Activated CD8-positive, alpha-beta memory T cell treated with anti-CD3 and anti-CD28 coated beads, Interleukin-2, amount 10 ng/mL, durations not matched to agents 7 days and 5 days (primary cell): ENCODE results near the gene DCTPP1. TPM values are rescaled to one million over a fixed set of nuclear protein-coding genes. Genes with fewer than 3 reads are reported as not detected.

Experiments used
- ATAC-seq: fragments of 150-1000 bp; cut with Tn5 transposase; one replicate; pipeline ENCODE4 v1.10.0; 2021; ENCODE audit warnings: moderate library complexity
- CTCF ChIA-PET: fragments of 350-600 bp; sonication (Branson Sonifier 250); formaldehyde crosslinking; loops from one replicate; lab custom pipeline; 2021; ENCODE audit warnings: antibody characterized with exemption; lab: Charles Lee
- DNase-seq: peaks from one replicate; pipeline ENCODE4 v3.0.0-alpha.2; 2020
- H3K27ac Mint-ChIP-seq: one replicate; pipeline ENCODE4 v1.8.0; 2021; ENCODE audit warnings: mild to moderate bottlenecking, mixed read lengths
- H3K27me3 Mint-ChIP-seq: one replicate; pipeline ENCODE4 v1.8.0; 2021; ENCODE audit warnings: mixed read lengths
- H3K36me3 Mint-ChIP-seq: one replicate; pipeline ENCODE4 v1.8.0; 2021; ENCODE audit warnings: mild to moderate bottlenecking, mixed read lengths
- H3K4me1 Mint-ChIP-seq: one replicate; pipeline ENCODE4 v1.8.0; 2021; ENCODE audit warnings: mixed read lengths
- H3K4me3 Mint-ChIP-seq: one replicate; pipeline ENCODE4 v1.8.0; 2021; ENCODE audit warnings: mild to moderate bottlenecking, moderate library complexity, mixed read lengths
- H3K9me3 Mint-ChIP-seq: one replicate; pipeline ENCODE4 v1.8.0; 2022; ENCODE audit warnings: low read depth, mixed read lengths
- total RNA-seq, 2 experiments: library from RNA; stranded (reverse); gene quantifications; one replicate each; pipeline ENCODE4 v1.2.3, GENCODE V29; 2021

The DCTPP1 gene
- total RNA-seq, 2 experiments from 2014 or later, result 72.0 to 108 TPM

- Mint-ChIP-seq H3K4me1 (peaks cover 31% of the 10 kb centered on the region), H3K27me3 (no peaks in the 10 kb centered on the region), H3K4me3 (peak overlapping the region; percentile 64), H3K27ac (peak overlapping the region; percentile 48), H3K9me3 (no peaks in the 10 kb centered on the region), H3K36me3 (peaks cover 24% of the 10 kb centered on the region)
- ATAC-seq (peak; percentile 91), DNase-seq (peak; percentile 93)
- CTCF ChIA-PET, result interaction anchor here (0.6 to 3.8 kb wide), 22 partner anchors 8 to 326 kb away, joined by 3 to 33 read pairs (median 5); partner anchors contain the start of genes DCTPP1, PRR14, SEPTIN1 and TBC1D10B
These were observed 12.1 kb downstream of the DCTPP1 start for GRCh38 chr16:30417529-30418349.

- ATAC-seq (no peak), DNase-seq (no peak)
- Mint-ChIP-seq H3K4me1 (peaks cover 36% of the 10 kb centered on the region), H3K27me3 (no peaks in the 10 kb centered on the region), H3K36me3 (peaks cover 24% of the 10 kb centered on the region), H3K27ac (peak overlapping the region; percentile 14), H3K4me3 (peak overlapping the region; percentile 46), H3K9me3 (no peaks in the 10 kb centered on the region)
- CTCF ChIA-PET, result interaction anchor here (0.7 to 3.8 kb wide), 19 partner anchors 7 to 325 kb away, joined by 3 to 33 read pairs (median 5); partner anchors contain the start of genes DCTPP1, PRR14, SEPTIN1 and TBC1D10B
These were observed 13.0 kb downstream of the DCTPP1 start for GRCh38 chr16:30416624-30417528.

- CTCF ChIA-PET, result interaction anchor here (0.8 to 1.7 kb wide), 5 partner anchors 8 to 213 kb away, joined by 3 to 6 read pairs (median 3); partner anchors contain the start of genes DCTPP1 and ZNF771
- ATAC-seq, result no peak
- Mint-ChIP-seq H3K27ac (no peak overlapping the region), H3K36me3 (peaks cover 20% of the 10 kb centered on the region), H3K9me3 (no peaks in the 10 kb centered on the region), H3K4me1 (peaks cover 35% of the 10 kb centered on the region), H3K4me3 (no peak overlapping the region), H3K27me3 (no peaks in the 10 kb centered on the region)
- DNase-seq, result no peak
These were observed 13.7 kb downstream of the DCTPP1 start for GRCh38 chr16:30416047-30416603.

- no peak overlapping the region for H3K4me3 Mint-ChIP-seq
- no peaks in the 10 kb centered on the region for H3K9me3 Mint-ChIP-seq
- no peak overlapping the region for H3K27ac Mint-ChIP-seq
- no peaks in the 10 kb centered on the region for H3K27me3 Mint-ChIP-seq
- peaks cover 41% of the 10 kb centered on the region for H3K4me1 Mint-ChIP-seq
- no peak for ATAC-seq
- DNase-seq, result no peak
- H3K36me3 Mint-ChIP-seq, result peaks cover 16% of the 10 kb centered on the region
- CTCF ChIA-PET, result interaction anchor here (0.9 to 1.1 kb wide), 2 partner anchors 16 to 19 kb away, joined by 3 read pairs; partner anchors contain the start of gene DCTPP1
These were observed 15.7 kb downstream of the DCTPP1 start for GRCh38 chr16:30414159-30414558.

GRCh38 chr16:30413112-30413806 is 16.6 kb downstream of the DCTPP1 start:
- peaks cover 43% of the 10 kb centered on the region for H3K4me1 Mint-ChIP-seq
- CTCF ChIA-PET, result interaction anchor here (1.1 kb wide), 1 partner anchor 17 kb away, joined by 3 read pairs; the partner anchor contains the start of gene DCTPP1
- no peaks in the 10 kb centered on the region for H3K27me3 Mint-ChIP-seq
- H3K27ac Mint-ChIP-seq, result no peak overlapping the region
- no peak overlapping the region for H3K4me3 Mint-ChIP-seq
- ATAC-seq, result no peak
- DNase-seq, result no peak
- H3K36me3 Mint-ChIP-seq, result peaks cover 14% of the 10 kb centered on the region
- no peaks in the 10 kb centered on the region for H3K9me3 Mint-ChIP-seq

- DNase-seq (peak; percentile 94), ATAC-seq (peak; percentile 60)
- no peaks in the 10 kb centered on the region for H3K9me3 Mint-ChIP-seq
- H3K27me3 Mint-ChIP-seq, result no peaks in the 10 kb centered on the region
- peaks cover 12% of the 10 kb centered on the region for H3K36me3 Mint-ChIP-seq
- peak overlapping the region; percentile 5 for H3K4me3 Mint-ChIP-seq
- H3K27ac Mint-ChIP-seq, result peak overlapping the region; percentile 54
- H3K4me1 Mint-ChIP-seq, result peaks cover 37% of the 10 kb centered on the region
- CTCF ChIA-PET, result interaction anchor here (0.6 to 8.1 kb wide), 37 partner anchors 10 to 377 kb away, joined by 3 to 73 read pairs (median 6); partner anchors contain the start of genes CD2BP2, CORO1A, DCTPP1 and GDPD3
These were observed 20.4 kb downstream of the DCTPP1 start for GRCh38 chr16:30409125-30410060.

GRCh38 chr16:30407804-30408534 is 21.9 kb downstream of the DCTPP1 start:
- Mint-ChIP-seq H3K4me1 (peaks cover 32% of the 10 kb centered on the region), H3K9me3 (no peaks in the 10 kb centered on the region), H3K36me3 (peaks cover 6% of the 10 kb centered on the region), H3K4me3 (peak overlapping the region; percentile 79), H3K27ac (peak overlapping the region; percentile 38), H3K27me3 (peaks cover 6% of the 10 kb centered on the region)
- CTCF ChIA-PET, result interaction anchor here (0.6 to 8.1 kb wide), 19 partner anchors 9 to 316 kb away, joined by 3 to 73 read pairs (median 9); partner anchors contain the start of genes DCTPP1, SEPTIN1, TBC1D10B and TBX6
- ATAC-seq, result no peak
- DNase-seq, result no peak

GRCh38 chr16:30407102-30407803 is 22.6 kb downstream of the DCTPP1 start, which contains the start of gene ZNF771:
Gene ZNF771 (plus strand): TSS chr16:30407606. CDS start chr16:30408054, 448 bp downstream.
- peak; percentile 94 for DNase-seq
- peak within 1 kb of the TSS; percentile 82 for H3K27ac Mint-ChIP-seq
- H3K4me1 Mint-ChIP-seq, result peaks cover 31% of the 10 kb centered on the region
- H3K36me3 Mint-ChIP-seq, result peaks cover 6% of the 10 kb centered on the region
- ATAC-seq, result peak; percentile 92
- no peaks in the 10 kb centered on the region for H3K9me3 Mint-ChIP-seq
- peaks cover 10% of the 10 kb centered on the region for H3K27me3 Mint-ChIP-seq
- H3K4me3 Mint-ChIP-seq, result peak within 1 kb of the TSS; percentile 79
- CTCF ChIA-PET, result interaction anchor here (1.0 to 8.1 kb wide), 20 partner anchors 9 to 342 kb away, joined by 3 to 73 read pairs (median 4); partner anchors contain the start of genes ALDOA, DCTPP1, SEPTIN1 and TBC1D10B

GRCh38 chr16:30406795-30407101 is 23.1 kb downstream of the DCTPP1 start:
- Mint-ChIP-seq H3K9me3 (no peaks in the 10 kb centered on the region), H3K27ac (peak overlapping the region; percentile 82), H3K27me3 (peaks cover 11% of the 10 kb centered on the region), H3K36me3 (peaks cover 2% of the 10 kb centered on the region), H3K4me1 (peaks cover 27% of the 10 kb centered on the region), H3K4me3 (peak overlapping the region; percentile 79)
- ATAC-seq, result no peak
- DNase-seq, result no peak
- CTCF ChIA-PET, result interaction anchor here (1.1 to 8.1 kb wide), 16 partner anchors 9 to 341 kb away, joined by 3 to 73 read pairs (median 10); partner anchors contain the start of genes ALDOA, DCTPP1, SEPTIN1 and TBC1D10B

- H3K27ac Mint-ChIP-seq, result no peak overlapping the region
- ATAC-seq, result no peak
- CTCF ChIA-PET, result interaction anchor here (8.2 kb wide), 1 partner anchor 7 kb away, joined by 73 read pairs; the partner anchor contains the start of gene ZNF771
- no peak for DNase-seq
- H3K9me3 Mint-ChIP-seq, result no peaks in the 10 kb centered on the region
- peak overlapping the region; percentile 0 for H3K4me3 Mint-ChIP-seq
- H3K4me1 Mint-ChIP-seq, result peaks cover 45% of the 10 kb centered on the region
- peaks cover 20% of the 10 kb centered on the region for H3K27me3 Mint-ChIP-seq
- H3K36me3 Mint-ChIP-seq, result peaks cover 8% of the 10 kb centered on the region
These were observed 27.9 kb downstream of the DCTPP1 start for GRCh38 chr16:30401768-30402425.
